NCI-H82 treated with DMSO at 0.1 percent for 48 hours (cell line): ENCODE measurements around the gene SLC8B1.

Source experiments
- DNase-seq: peaks from one replicate; lab custom pipeline; 2025; ENCODE audit not compliant: unreplicated experiment; lab: John Stamatoyannopoulos, UW

Gene SLC8B1

DNA sequence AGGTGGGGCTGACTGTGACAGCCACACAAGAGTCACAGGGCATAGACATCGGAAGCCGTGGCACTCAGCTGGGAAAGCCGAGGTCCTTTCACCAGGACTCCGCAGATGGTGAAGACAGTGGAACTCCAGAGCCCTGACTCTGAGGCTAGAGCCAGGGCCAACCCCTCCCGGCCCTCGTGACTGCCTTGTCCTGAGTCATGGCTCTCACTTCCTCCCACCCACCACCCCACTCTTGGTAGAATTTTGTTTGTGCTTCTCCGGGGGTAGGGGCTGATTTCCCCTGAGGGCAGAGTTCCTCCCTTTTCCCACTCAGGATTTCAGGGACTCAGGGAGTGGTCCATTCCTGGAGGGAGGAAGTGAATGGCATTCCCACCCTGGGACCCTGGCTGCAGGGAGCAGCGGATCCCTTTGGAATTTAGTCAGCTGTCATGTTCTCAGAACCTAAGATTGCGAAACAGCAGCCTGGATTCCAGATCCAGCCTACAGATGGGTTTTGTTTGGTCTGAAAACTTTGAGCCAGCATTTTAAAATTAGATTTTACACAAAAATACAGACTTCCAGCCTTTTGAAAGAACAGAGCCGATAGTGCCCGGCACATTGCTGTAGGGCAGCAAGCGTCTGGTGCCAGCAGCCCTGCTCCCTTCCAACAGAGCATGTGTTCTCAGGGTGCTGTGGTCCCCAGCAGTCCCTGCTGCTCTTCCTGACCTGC is 62.9 kb downstream of the SLC8B1 start:
- DNase-seq: no peak

DNA sequence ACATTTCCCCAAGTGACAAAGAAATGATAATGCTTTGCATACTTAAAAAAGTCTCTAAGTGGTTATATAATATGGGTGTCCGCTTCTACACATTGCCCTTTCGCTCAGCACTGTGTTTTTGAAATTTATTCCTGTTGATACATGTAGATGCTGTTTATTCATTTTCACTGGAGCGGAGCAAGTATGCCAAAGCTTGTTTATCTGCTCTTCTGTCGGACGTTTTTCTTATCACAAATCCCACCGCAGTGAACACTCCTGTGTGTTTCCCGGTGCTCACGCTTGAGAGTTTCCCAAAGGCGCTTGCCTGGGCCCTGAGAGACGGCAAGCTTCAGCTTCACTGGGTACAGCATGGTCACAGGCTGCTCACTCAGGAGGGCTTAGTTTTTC is 63.5 kb downstream of the SLC8B1 start:
- no peak for DNase-seq

DNA sequence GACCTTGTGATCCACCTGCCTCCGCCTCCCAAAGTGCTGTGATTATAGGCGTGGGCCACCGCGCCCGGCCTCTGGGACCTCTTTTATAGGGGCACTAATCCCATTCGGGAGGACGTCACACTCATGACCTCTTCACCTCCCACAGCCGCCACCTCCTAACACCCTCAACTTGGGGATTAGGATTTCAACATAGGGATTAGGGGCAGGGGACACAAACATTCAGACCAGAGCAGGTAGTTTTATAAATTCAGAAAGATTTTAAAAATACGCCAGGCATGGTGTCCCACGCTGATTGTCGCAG is 64.2 kb downstream of the SLC8B1 start:
- peak; percentile 17 for DNase-seq

DNA sequence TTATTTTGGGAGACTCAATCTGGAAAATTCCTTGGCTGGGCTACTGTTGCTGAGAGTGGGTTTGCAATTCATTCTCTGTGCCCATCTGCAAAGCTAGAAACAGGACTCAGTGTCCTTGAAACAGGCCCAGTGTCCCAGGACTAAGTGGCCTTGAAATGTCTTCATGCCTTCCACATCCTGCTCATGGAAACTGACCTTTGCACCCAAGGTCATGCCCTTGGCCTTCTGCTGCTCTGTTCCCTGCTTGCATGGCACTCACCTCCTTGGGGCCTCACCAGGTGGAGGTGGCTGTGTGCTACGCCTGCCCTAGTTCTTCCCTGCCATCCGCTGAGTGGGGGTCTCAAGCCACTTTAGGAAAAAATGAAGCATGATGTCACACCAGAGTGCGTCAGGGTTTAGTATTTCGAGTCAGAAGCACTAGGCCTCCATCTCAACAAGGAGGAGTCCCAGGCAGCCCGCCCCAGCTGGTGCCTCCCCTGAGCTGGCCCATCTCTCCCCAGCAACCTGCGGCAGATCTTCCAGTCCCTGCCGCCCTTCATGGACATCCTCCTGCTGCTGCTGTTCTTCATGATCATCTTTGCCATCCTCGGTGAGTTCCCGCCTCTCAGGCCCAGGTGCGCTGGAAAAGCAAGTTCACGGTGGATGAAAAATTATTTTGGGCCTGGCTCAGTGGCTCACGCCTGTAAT is 65.5 kb downstream of the SLC8B1 start:
- no peak for DNase-seq

DNA sequence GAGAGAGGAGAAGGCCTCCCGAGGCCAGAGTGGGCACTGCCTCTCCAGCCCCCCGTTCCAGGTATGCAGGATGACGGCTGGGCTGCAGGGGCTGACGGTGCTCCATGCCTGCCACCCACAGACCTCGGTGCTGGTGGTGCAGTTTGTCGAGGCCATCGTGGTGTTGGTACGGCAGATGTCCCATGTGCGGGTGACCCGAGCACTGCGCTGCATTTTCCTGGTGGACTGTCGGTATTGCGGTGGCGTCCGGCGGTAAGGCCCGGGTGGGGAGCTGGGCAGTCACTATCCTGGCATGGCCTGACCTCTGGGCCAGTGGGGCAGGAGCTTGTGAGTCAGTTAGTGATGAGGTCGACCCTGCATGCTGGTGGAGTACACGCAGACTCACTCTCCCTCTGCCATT is 66.3 kb downstream of the SLC8B1 start:
- no peak for DNase-seq

DNA sequence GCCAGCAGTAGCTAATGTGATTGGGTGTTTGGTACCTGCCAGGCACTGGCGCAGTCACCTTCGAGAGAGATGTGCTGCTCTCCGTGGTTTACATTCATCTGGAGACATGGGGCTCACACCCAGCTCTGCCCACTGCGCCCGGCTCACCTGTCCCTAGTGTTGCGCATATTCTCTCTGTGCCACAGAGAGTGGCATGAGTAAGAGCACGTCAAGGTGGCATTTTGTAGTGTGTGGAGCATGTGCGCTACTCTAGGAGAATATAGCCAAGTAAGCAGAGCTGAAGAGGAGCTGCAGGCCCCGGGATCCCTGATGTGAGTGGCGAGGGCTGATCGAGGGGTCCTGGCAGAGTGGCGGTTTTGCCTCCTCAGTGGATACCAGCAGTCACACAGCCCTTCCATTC is 66.8 kb downstream of the SLC8B1 start:
- DNase-seq: no peak

DNA sequence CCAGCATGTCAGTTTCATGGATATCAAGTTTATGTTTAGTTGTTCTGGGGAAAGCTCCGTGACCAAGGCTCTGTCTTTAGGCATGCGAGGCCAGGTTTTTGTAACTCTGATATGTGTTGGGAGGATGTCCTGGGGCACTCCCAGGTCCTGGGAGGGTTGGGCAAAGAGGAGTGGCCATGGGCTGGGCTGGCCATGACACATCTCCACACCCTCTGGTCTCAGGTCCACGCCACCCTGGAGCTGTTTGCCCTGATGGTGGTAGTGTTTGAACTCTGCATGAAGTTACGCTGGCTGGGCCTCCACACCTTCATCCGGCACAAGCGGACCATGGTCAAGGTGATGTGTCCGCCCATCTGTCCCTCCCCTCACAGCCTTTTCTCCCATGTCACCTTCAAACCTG is 67.3 kb downstream of the SLC8B1 start:
- DNase-seq: no peak

DNA sequence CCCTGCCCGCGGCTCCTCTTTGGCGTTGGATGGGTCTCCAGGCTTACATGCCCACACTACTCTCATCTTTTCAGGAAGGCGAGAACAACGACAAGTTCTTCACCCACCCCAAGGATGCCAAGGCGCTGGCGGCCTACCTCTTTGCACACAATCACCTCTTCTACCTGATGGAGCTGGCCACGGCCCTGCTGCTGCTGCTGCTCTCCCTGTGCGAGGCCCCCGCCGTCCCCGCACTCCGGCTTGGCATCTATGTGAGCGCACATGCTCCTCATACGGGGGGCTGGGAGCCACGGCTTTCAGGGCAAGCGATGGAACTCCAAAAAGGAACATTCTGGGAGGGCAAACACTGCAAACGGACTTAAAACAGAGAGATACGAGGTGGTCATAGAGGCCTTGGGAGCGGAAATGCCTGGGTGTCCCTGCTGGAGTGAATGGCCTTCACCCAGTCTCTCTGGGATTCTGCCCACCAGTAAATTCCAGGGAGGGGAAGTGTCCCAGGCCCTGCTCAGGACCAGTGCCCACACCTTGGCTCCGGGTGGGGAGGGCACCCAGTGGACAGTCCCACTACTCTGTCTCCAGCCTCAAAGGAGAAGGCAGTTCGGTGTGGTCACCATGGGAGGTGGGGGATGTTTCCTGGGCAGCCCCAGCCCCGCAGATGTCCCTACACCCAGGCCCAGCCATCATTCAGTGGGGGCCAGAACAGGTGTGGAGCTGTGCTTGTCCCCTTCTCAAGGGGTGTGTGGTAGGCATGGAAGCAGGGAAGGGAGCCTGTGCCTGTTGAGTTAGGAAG is 68.6 kb downstream of the SLC8B1 start:
- no peak for DNase-seq

DNA sequence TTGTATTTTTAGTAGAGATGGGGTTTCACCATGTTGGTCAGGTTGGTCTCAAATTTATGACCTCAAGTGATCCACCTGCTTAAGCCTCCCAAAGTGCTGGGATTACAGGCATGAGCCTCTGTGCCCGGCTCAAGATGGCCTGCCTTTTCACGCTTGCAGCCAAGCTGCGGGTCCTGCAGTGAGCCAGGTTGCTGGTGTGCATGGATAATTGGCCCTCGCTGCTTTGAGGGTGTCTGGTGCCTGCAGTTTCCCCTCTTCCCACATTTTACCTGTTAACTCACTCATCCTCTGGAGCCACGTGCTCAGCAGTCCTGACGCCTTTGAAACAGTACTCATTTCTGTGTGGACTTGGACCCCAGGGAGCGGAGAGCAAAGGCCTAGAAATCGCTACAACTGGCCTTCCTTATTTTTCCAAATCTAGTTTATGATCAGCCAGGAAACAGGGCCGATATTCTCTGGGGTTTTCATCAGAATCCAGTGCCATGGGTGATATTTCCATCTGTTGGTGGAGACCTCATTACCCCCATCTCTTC is 71.4 kb downstream of the SLC8B1 start:
- DNase-seq: no peak

DNA sequence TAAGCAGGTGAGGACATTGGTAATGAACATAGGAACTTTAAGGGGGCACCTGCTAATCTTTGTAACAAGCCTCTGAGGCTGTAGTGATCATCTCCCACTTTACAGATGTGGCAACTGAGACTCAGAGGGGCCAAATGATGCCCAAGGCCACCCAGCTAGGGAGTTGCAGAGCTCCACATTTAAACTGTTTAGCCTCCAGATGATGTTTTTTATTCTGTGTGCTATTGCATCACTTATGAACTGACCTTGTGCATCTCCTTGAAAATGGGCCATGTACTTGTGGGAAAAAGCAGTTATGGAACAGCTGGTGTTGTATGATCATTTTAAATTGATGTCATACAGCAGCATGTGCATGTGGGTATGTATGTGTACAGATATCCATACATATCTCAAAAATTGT is 72.2 kb downstream of the SLC8B1 start:
- DNase-seq: no peak

DNA sequence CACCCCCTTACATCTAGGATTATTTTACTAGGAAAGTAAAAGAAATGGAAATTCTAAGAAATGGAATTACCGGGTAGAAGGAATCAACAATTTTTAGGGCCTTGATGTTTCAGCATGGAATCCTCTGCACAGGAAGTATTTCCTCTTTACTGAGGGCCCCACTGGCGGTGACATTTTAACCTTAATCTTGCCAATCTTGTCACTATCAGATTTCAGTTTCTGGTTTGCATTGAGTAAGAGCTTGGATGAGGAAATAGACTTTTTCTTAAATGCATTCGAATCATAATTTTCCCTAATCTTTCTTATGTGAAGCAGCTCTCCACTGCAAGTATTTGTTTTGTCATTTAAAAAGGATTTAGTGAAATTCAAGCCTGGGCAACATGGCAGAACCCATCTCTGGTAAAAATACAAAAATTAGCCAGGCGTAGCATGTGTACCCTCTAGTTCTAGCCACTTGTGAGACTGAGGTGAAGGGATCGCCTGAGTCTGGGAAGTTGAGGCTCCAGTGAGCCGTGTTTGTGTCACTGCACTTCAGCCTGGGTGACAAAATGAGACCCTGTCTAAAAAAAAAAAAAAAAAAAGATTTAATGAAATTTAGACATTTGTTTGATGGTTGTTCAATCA is 73.0 kb downstream of the SLC8B1 start:
- DNase-seq: no peak

DNA sequence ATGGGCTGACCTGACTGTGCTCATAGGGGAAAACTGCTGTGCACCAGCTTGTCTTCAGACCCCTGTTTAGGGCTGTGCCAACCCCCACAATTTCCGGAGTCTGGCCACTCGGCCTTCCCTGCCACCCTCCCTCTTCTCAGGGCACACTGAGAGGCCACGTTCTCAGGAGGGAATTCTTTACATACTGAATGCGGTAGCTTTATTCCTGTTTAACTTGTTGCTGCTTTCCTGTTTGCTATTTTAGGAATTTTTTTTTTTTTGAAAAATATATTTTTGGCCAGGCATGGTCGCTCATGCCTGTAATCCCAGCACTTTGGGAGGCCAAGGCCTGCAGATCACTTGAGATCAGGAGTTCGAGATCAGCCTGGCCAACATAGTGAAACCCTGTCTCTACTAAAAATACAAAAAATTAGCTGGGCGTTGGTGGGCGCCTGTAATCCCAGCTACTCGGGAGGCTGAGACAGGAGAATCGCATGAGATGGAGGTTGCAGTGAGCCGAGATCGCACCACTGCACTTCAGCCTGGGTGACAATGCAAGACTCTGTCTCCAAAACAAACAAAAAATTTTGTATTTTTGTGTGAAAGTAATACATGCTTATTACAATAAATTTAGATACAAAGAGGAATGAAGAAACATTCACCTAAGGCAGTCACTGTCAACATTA is 74.1 kb downstream of the SLC8B1 start:
- no peak for DNase-seq

DNA sequence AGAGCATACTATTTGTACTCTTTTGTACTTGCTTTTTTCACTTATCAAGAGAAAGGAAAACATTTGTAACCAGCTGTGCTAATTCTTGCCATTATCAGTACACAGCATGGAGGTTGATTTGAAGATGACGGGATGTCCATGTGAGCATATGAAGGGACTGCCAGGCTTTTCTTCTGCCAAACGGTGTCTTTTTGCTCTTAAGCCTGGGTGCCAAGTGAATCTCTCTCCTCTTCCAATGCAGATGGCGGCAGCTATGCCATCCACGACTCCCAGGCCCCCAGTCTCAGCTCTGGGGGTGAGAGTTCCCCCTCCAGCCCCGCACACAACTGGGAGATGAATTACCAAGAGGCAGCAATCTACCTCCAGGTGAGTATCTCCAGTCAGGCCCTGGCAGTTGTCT is 74.8 kb downstream of the SLC8B1 start:
- no peak for DNase-seq

DNA sequence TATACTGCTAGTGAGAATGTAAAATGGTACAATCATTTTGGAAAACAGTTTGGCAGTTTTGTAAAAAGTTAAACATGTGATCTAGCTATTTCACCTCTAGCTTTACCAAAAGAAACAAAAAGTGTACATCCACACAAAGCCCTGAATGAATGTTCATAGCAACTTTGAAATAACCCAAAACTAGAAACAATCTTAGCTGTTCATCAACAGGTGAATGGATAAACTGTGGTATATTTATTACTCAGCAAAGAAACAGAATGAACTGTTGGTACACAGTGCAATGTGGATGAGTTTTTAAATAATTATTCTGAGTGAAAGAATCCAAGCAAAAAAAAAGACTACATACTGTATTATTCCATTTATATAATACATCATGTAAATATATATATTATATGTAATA is 77.3 kb downstream of the SLC8B1 start:
- no peak for DNase-seq

DNA sequence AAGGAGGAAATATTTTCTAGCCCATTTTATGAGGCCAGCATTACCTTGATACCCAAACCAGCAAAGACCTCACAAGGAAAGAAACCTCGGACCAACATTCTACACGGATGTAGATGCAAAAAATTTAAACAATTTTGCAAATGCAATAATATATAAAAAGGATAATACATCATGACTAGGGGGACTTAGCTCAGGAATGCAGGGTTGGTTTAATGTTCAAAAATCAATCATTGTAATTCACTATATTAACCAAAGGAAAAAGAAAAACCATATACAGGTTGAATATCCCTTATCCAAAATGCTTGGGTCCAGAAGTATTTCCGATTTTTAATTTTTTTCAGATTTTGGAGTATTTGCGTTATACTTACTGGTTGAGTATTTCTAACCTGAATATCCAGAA is 80.6 kb downstream of the SLC8B1 start:
- DNase-seq: no peak

DNA sequence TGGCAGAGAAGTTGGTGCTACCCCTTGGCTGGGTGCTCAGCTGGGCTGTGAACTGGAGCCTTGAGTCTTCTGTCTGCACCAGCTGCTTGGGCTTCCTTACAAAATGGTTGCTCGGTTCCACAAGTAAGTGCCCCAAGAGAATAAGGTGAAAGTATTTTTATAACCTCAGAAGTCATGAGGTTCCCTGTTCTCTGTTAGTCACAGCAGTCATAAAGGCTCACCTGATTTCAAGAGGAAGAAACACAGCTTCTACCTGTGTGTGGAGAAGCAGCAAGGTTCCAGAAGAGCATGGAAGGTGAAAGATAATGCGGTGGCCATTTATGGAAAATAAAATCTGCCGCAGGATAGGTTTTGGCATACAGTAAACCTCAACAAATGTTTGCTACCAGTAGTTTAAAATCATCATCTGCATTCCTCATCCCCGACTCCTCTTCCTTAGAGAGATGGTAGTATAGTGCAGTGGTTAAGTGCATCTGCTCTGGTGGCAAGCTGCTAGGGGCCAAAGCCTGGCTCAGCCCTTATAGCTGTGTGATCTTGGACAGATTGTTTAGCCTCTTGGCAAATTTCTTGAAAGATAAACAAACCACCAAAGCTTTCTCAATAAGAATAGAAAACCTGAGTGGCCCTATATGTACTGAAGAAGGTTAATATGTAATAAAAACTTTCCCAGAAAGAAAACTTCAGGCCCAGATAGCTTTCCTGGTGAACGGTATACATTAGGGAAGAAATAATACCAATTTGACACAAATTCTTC is 81.2 kb downstream of the SLC8B1 start:
- no peak for DNase-seq

DNA sequence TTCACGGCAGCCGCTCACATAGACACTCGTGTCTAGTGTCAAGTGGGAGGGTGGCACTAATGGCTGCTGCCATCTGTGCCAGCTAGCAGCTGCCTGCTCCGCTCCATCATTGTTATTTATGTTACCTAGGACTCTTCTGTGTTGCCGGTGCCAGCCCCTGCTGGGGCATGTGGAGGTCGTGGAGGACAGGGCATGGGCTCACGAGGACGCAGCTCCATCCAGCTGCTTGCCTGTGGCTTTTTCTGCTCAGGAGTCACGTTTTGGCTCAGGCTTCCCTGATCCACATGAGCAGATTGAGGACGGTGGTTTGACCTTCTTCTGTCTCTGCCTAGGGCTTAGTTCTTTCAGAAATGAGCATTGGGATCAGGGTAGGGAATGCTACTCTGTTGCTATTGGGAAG is 82.4 kb downstream of the SLC8B1 start:
- DNase-seq: no peak

DNA sequence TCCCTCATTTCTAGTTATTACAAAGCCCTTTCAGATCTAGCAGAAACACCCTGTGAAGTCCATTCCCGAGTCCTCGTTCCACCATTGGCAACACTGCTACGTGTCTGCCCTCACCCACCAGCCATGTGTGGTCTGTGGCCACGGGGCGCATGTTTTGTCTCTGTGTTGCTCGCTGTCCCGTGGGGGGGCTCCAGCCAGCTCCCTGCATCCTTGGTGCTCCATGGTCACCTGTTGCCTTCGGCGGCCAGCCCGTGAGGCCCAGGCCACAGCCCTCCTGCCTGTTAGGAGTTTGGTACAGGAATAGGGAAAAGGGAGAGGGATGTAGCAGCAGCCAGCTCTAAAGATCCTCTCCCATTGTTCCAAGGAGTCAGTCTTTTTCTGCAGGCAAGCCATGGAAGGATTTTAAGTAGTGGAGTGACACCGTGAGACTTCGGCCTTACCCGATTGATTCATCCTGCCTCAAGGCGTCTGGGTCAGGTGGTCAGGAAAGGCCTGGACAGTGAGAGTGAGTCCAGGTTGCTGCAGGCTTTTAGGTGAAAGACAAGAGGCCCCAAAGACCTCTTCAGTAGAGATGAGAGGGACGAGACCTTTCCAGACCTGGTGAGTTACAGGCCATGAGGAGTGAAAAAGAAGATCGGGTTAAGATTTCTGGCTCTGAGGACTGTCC is 83.4 kb downstream of the SLC8B1 start:
- DNase-seq: no peak

DNA sequence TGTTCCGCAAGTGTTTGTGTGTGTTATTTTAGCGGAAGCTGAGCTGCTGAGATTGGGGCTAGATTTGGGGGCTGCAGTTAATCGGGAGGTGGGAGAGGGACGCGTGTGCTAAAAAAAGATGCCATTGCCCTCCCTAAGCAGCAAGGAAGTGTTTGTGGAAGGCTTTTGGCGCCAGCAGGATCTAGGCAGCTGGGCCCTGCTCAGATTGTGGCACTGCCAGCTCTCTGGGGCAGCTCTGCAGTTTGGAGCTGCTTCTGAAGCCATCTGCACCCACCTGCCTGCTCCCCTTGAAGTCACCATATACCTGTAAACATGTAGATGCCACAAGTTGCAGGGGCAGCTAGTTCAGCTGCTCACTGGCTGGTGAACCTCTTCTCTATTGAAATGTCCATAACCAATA is 84.9 kb downstream of the SLC8B1 start:
- DNase-seq: no peak

DNA sequence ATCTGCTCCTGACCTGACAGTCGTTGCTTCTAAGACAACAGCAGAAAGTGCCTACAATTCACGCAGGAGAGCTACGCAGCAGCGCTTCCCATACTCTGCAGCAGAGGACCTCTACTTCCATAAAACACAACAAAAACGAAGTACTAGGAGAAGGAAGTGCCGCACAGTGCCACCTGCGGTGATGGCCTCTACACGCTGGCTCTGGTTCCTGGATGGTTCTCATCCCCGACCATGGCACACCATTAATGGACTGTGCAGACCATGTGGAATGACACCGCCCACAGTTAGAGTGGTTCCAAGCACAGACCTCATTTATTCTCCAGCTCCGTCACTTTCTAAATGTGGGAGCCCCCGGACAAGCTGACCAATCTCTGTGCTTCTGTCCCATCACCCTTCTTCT is 85.4 kb downstream of the SLC8B1 start:
- DNase-seq: no peak
